Measurements from ENCODE around the gene NAGK.

The NAGK gene

DNA sequence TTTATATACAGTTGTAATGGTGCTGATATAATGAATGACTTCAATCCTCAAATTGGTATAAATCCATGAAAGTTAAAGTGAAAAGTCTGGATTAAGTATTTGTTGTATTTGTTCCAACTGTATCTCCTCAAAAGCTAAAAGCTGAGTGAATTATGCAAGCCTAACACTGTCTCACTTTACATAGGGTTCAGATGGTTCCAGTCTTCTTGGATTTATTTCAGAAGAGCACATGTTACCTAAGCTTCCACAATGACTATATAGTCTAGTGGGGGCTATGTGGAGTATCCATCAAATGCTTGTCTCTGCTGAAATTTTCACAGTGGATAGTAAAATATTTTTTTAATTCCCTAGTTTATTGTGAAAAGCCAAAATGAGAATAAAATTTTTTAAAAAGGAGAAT lies 48.6 kb downstream of the NAGK start:
- DNase-seq: no peak

DNA sequence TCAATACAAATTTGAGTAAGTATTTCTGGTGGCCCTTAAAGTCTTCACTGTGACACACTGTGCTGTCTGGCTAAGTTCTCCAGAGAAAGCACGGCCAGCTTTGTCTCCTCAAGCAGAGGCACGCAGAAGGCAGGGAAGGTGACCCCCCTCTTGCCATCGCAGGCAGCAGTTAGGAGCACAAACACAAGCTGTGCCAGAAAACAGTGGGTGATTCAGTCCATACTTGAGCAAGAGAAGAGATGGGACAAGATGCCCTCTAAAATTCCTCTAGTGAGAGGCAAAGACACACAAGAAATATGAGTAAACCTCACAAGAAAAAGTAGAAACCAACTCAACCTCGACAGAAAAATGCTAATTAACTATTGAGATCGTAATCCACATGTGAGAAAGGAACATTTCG lies 51.7 kb downstream of the NAGK start:
- no peak for DNase-seq

DNA sequence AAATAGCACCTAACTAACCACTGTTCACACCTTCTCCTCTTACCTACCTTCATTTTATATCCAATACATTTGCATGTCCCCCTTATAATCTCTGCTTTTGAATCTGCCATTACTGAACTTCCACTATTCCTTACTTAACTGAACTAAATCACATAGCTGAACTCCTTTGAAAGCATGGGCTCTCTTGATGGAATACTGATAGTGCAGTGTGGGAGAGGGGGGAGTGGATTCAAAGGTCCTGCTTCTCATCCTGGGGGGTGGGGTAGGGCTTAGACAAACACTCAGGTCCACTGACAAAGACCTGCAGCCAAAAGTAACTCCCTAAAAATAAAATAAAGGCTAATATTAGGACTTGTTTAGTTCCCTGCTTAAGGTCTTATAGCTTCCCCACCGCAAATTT lies 53.0 kb downstream of the NAGK start:
- no peak for DNase-seq

DNA sequence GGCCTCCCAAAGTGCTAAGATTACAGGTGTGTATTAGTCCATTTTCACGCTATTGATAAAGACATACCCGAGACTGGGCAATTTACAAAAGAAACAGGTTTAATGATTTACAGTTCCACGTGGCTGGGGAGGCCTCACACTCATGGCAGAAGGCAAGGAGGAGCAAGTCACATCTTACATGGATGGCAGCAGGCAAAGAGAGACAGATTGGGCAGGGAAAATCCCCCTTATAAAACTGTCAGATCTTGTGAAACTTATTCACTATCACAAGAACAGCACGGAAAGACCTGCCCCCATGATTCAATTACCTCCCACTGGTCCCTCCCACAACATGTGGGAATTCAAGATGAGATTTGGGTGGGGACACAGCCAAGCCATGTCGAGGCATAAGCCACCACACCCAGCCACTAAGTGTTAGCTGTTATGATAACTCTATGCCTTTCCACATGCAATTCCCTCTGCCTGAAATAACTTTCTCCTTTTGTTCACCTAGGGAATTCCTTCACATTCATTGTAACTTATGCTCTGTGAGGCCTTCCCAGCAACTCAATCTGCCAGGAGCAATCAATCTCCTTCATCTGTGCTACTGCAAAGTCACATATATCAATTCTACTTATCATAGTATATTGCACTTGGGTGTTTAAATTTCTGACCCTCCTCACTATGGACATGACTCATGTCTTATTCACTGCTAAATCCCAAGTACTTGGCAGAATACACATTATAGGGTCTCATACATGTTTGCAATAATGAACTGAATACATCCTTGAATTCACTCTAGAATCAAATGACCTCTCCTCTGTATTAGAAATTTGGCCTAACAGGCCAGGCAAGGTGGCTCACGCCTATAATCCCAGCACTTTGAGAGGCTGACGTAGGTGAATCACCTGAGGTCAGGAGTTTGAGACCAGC lies 54.2 kb downstream of the NAGK start:
- DNase-seq: no peak

DNA sequence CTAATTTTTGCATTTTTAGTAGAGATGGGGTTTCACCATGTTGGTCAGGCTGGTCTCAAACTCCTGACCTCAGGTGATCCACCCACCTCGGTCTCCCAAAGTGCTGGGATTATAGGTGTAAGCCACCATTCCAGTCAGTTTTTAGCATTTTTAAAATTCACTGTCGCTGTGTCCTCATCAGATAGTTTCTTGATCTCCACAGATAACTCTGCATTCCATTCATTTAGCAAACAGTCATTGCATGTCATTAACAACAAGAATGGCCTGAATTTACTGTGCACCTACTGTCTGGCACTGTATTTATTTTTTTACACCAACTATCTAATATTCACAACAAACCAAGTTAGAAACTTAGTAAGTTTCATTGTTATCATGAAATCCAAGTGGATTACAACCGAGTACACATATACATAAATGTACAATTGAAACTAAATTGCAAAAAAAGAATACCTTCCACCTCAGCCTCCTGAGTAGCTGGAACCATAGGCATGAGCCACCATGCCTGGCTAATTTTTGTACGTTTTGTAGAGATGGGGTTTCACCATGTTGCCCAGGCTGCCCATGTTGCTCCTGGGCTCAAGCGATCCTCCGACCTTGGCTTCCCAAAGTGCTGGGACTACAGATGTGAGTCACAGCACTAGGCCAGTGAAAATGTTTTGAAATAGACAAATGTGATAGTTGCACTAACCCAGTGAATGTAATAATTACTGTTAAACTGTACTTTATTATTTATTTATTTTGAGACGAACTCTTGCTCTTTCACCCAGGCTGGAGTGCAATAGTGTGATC lies 57.3 kb downstream of the NAGK start:
- no peak for DNase-seq

DNA sequence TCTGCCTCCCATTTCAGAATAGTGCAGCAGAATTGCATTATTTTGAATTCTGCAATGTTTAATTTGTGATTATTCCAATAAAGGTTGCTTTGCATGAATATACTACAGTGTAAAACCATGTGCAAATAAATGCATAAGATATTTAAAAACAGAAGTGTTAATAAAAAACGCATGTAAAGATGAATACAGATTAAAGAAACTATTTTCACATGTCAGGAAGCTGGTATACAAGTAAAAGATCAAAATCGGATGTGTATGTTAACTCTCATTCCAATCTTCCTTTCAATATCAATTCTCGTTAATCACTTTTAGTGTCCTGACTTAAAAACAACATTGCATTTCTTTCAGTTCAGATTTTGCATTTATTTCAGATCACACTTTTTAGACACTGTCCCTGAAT lies 58.5 kb downstream of the NAGK start:
- DNase-seq: no peak

Data from T-helper 2 cell (primary cell).